Measurements from ENCODE around the gene PIP5K1C.
"Not testable (repeated sequence)": the region's sequence is repeated elsewhere in the genome, so short reads cannot be mapped to it uniquely, and the experiment has no call there.

Gene PIP5K1C

DNA sequence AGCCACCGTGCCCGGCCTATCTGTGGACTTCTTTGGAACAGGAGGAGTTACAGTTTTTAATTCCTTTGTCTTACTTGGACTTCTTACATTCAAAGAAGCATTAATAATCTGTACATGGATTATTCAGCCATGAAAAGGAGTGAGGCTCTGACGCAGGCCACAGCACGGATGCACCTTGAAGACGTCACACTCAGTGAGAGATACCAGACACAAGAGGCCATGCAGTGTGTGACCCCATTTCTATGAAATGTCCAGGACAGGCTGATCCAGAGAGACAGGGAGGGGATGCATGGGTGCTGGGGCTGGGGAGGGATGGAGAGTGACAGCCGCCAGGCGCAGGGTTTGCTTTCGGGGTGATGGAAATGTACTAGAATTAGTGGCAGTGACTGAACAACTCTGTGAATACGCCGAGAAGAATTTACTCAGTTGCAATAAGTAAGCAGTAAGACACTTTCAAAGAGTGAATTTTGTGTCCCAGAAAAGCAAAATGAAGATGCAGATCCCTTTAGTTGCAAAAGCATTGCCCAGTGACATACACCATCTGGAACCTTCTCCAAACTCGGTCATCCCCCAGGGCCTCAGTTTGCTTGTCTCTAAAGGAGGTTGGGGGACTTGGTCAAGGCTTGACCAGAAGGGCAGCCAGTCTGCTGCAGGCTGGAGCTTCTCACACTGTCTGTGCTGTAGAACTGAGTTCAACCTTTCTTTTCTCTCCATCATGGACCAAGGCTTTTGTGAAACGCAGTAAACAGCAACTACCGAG is 25.3 kb downstream of the PIP5K1C start:
- no peak for DNase-seq (ENCODE audit: low read depth in 4 of 4, low spot score in 1 of 4)

DNA sequence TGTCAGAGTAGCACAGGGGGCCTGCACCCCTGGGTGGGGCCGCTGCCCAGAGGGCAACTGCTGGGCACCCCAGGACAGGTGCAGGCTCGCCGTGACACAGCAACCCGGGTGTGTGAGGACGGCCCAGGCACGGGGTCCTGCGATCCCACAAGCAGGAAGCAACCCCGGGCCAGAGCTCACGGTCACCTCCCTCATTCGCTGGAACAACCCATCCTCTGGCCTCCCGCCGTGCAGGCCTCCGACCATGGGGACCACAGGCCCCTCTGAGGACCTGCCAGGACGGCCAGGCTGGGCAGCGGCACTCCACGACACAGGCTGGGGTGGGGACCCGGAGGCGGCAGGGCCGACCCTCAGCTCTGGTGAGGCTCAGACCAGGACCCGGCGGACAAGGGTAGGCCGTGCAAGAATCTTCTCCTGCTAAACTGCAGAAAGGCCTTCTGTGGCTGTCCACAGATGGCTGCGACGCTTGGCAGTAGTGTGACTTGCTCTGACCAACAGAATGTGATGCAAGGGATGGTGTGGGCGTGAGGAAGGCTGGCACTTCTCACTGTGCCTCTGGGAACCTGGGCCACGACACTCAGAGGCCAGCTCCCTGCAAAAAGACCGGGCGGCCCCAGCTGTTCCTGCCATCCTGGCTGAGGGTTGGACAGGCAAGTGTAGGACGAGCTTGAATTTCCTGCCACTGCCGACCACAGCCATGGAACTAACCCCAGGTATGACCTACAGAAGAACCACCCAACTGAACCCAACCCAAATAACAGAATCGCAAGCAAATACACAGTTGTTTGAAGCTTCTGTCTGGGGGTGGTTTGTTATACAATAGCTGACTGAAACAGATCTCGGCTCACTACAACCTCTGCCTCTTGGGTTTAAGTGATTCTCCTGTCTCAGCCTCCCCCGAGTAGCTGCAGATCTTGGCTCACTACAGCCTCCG is 26.5 kb downstream of the PIP5K1C start:
- no peak for DNase-seq (ENCODE audit: low read depth in 4 of 4, low spot score in 1 of 4)

DNA sequence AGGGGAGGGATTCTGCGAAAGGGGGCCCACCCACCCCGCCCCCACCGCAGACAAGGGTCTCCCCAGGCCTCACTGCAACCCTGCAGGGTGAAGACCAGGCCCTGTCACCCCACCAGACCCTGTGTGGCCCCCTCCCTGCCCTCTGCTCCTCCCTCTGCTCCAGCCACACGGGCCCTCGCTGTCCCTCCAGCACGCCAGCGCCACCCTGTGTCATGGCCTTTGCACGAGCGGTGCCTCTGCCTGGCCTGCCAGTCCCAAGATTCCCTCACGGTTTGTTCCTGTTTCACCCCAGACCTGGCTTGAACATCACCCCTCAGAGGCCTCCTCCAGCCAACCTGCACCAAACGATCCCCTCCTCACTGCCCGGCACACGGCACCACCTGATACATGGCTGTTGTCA is 27.3 kb downstream of the PIP5K1C start:
- no peak for DNase-seq (ENCODE audit: low read depth in 4 of 4, low spot score in 1 of 4)

DNA sequence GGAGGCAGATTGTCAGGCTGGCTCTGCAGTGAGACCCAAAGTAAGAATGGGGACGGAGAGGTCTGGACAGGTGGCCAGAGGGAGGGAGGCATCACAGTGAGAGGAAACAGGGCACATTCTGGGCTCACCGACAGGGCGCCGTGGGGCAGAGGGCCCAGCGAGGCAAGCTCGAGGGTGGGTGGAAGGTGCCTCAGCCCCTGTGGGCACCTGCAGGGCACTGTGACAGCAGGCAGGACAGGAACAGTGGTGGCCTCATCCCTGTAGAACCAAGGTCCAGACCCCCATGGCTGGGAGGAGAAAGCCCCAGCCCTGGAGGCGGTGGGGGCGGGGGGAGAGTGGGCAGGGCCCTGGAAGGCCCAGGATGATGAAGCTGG is 27.7 kb downstream of the PIP5K1C start:
- DNase-seq (ENCODE audit: low read depth in 4 of 4, low spot score in 1 of 4) = no peak

- no peak for DNase-seq (ENCODE audit: low read depth in 4 of 4, low spot score in 1 of 4)
Observed at GRCh38 chr19:3671680-3672574, 28.3 kb downstream of the PIP5K1C start.

DNA sequence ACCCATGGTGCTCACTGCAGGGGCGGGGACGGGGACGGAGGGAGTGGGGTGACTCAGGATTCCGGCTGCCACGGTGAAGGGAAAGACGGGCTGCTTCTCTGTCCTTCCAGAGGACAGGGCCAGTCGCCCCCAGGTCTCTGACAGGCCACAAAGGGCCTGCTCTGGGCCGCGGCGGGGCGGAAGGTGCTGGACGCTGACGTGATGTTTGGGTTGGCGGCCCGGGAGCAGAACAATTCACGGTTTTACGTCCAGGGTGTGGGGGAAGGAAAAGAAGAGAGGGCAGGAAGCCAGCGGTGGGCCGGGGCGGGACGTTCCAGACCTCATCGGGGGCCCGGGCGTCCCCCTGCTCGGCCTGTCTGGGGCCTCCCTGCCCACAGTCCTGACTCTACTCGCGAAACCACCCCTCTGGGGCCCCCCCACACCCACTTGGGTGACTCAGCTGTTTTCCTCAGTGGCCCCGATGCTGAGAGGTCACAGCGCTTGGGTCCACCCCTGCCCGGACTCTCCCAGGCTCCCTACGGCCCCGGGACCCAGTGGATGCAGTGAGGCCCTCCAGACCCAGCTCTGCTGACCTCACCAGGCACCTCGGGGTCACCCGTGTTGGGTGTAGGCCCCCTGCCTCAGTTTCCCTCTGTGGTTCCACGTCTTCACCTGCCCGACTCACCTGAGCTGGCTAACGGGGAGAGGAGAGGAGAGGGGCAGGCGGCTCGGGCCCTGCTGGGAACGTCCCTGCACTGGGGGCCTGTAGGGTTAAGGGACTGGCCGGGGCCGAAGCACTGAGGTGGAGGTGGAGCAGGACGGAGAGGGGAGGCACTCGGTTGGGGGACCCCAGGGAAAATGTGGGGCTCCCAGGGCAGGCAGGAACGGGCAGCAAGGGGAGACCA is 29.2 kb downstream of the PIP5K1C start:
- no peak for DNase-seq (ENCODE audit: low read depth in 4 of 4, low spot score in 1 of 4)

DNA sequence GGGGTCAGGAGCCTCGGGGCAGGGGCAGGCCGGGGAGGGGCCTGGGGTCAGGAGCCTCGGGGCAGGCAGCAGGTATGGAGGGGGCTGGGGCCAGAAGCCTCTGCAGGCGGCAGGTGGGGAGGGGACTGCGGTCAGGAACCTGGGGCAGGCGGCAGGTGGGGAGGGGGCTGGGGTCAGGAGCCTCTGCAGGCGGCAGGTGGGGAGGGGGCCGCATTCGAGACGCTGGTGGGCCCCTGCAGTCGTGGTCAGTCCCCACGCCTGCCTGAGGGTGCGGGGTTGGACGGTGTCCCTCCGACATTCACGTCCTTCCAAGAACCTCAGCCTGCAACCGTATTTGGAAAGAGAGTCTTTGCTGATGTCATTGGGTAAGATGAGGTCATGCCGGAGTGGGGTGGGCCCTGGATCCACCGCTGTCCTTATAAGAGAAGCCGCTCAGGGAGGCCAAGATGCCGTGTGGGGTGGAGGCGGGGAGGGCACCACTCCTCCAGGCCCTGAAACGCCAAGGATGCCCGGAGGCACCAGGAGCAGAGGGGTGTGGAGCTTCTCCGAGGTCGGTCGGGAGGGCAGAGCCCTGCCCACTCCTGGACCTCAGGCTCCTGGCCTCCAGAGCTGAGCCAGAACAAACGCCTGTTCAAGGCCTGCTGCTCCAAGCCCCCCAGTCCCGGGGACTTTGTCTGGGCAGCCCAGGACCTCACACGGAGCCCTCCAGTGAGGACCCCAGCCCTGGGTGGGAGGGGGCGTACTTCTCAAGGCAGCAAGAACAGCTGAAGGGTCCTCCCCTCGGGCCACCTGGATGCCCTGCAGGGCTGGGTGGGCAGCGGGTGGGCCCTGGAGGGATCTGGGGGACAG is 30.1 kb downstream of the PIP5K1C start:
- no peak for DNase-seq (ENCODE audit: low read depth in 4 of 4, low spot score in 1 of 4)

DNA sequence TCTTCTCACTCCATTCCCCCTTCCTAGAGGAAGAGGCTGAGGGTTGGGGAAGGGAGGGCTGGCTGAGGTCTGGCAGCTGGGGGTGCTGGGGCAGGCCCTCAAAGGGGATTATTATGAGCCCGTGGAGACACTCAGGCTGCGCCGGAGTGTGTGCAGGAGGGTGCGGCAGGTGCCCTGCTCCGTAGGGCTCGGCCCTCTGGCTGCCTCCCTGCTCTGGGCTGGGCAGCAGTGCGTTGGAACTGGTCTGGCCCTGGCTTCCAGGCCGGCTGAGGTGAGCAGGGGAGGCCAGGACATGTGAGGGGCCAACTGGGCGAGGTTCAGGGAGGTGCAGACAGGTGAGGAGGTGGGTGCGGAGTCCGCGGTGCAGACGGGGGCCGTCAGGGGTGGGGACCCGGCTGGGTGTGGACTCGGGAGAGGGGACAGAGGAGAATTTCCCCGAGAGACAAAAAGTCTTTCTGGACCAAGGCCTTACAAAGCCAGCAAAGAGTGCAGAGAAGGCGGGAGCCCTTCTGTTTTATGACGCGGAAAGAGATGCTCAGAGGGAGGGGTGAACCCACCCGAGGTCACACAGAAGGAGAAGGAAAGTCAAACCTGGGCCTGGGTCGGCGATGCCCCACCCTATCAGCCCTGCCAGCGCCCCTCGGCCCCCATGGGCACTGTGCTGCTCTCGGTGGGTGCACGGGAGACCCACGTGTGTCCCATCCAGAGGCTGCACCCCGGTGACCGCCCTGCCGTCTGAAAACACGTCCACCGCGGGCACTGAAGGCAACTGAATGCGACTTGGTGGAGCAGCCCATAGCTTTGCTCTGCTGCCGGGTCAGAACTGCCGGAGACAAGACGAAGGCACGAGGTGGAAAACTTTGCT is 31.0 kb downstream of the PIP5K1C start:
- DNase-seq (ENCODE audit: low read depth in 4 of 4, low spot score in 1 of 4) = no peak

DNA sequence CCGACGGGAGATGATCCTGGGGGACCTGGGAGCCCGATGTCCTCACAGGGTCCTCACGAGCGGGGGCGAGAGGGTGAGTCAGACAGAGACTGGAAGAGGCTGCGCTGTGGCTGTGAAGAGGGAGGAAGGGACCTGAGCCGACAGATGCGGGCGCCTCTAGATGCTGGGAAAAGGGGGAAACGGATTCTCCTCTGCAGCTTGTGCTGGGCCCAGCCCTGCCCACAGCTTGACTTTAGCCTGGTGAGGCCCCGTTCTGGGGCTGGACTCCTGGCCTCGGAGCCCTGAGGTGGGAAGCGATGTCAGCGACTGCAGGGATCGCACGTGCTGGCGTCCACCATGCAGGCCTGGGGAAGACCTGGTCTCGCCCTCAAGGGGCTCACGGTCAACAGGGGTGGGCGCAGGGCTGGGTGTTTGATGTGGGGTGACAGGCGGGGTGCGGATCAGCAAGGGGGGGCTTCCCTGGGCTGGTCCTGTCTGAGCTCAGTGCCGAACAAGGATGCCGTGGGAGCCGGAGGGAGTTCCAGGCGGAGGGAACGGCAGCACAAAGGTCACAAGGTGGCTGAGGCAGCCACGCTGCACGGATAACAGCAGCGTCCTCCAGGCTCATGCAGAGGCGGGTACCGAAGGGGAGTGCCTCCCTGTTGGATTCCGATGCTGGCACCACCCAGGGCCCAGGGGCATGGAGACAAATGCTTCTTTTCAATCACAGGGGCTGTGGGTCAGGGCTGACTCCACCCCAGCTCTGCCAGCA is 31.8 kb downstream of the PIP5K1C start:
- DNase-seq (ENCODE audit: low read depth in 4 of 4, low spot score in 1 of 4) = no peak

DNA sequence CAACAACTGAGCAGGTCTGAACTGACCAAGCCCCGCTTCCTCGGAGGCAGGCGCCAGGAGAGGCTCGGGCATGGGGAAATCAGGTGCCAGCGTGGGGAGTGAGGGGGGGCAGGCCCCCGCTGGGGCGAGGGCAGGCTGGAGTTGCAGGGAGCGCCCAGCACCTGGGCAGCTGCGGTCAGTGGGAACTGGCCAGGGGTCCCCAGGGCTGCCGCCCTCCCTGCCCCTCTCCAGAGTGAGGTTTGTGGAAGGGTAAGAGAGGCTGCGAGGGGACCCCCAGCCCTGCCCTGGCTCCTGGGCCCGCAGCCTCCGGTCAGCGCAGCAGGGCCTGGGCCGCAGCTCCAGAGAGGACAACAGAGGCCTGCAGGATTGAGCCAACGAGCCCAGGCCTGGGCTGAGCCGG is 32.5 kb downstream of the PIP5K1C start:
- no peak for DNase-seq (ENCODE audit: low read depth in 4 of 4, low spot score in 1 of 4)

DNA sequence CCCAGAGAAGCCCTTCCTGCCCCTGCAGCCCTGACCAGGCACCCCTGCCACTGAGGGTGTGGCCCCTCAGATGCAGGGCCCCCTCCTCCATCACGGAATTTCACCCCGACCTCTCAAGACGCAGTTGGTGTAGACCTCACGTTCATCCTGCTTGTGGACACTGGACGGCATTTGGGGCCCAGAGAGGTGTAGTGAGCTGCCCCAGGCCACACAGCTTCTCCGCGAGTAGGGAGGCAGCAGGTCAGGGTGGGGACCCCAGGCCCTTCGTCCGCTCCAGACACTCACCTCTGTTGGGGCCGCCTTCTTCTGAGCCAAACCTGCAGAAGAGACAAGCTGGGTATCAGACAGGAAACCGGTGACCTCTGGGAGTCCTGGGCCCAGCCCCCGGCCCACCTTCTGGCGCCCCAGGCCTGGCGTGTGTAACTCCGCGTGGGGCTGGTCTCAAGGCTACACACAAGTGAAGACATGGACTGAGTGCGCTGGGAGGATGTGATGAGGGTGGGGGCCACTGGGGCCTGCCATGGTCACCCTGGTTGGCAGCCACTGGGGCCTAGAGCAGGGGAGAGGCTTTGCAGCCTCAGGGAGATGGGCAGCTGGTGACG is 33.1 kb downstream of the PIP5K1C start:
- no peak for DNase-seq (ENCODE audit: low read depth in 4 of 4, low spot score in 1 of 4)

GRCh38 chr19:3666545-3666856 is 33.8 kb downstream of the PIP5K1C start:
- not testable (repeated sequence) for DNase-seq (ENCODE audit: low read depth in 4 of 4, low spot score in 1 of 4)

DNA sequence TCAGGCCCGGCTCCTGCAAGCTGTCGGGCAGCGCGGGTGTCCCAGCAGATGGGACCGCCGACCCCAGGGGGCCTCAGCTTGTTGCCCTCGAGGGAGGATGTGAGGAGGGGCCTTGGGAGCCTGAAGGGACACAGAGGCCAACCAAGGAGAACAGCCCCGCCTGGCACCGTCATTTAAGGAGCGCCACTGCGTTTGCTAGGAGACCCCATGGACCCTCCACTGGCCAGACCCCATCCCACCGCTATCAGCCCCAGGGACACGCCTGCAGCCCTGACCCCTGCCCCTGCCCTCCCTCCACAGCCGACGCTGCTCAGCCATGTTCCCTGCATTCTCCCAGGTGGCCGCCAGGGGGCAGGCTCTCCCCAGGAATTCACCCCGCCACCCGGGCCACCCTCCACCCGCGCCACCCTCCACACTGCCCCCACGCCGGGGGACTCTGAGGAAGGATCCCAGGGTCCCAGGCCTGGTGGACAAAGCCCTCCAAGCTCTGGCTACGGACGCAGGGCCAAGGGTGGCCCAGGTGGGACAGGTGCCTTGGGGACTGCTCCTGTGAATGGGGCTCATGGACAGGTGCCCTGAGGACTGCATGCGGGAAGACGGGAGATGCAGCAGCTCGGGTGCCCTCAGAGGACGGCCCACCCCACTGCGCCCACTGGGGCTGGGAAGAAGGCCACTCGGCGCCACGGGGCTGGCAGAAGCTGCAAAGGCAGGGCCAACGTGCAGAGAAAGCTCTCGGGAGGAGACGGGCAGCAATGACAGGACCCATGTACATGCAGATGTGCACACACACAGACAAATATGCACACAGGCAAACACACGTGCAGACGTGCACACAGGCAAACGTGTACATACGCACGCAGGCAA is 34.4 kb downstream of the PIP5K1C start:
- peak; percentile 48 to 78 (median 55) for DNase-seq (ENCODE audit: low read depth in 4 of 4, low spot score in 1 of 4)

DNA sequence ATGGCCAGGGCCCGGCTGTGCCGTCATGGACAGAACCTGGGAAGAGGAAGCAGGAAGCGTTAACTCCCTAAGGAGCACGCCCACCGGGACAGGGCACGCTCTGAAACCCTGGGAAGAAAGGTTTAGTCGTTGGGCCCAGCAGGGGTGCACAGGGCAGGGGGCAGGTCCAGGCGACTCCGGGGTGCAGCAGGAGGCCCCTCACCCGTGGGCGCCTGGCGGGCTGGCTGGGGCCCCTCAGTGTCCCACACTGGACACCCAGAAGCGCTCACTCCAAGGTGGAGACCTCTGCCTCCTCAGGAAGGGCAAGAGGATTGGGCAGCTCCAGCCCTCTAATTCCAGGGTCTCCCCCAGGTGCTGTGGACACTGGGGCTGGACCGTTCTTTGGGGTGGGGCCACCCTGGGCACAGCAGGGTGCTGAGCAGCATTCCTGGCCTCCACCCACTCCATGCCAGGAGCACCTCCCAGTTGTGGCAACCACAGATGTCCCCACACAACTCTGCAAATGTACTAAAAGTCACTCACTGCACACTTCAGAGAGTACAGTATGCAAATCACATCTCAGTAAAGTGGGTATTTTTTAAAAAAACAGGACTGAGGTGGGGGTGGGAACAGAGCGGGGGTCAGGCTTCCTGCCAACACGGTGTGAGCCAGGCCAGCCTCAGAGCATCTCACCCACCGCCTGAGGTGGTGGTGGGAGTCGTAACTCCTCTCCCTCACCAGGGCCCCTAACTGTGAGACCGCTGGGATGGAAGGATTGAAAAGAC is 35.2 kb downstream of the PIP5K1C start:
- DNase-seq (ENCODE audit: low read depth in 4 of 4, low spot score in 1 of 4) = no peak

DNA sequence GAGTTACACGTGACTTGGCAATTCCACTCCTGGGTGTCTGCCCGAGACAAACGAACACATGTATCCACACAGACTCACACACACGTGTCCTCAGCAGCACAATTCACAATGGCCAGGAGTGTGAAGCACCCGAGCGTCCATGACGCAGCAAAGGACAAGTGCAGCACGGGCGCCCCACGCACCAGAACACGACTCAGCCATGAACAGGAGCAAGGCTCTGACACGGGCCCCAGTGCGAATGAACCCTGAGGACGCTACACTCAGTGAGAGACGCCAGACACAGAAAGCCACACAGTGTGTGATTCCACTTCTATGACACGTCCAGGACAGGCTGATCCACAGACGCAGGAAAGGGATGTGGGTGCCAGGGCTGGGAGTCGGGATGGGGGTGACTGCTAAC is 36.4 kb downstream of the PIP5K1C start:
- no peak for DNase-seq (ENCODE audit: low read depth in 4 of 4, low spot score in 1 of 4)
